HG03521 (cell line): ENCODE measurements around the gene MICAL3.

ENCODE experiments used
- ATAC-seq: cut with Tn5 transposase; IDR thresholded peaks from one replicate; pipeline ENCODE4 v1.9.1; 2021; ENCODE audit warnings: mild to moderate bottlenecking, moderate library complexity; ENCODE audit not compliant: unreplicated experiment

The MICAL3 gene

GRCh38 chr22:17825876-17826550 lies 198.3 kb downstream of the MICAL3 start:
- ATAC-seq = no peak

DNA sequence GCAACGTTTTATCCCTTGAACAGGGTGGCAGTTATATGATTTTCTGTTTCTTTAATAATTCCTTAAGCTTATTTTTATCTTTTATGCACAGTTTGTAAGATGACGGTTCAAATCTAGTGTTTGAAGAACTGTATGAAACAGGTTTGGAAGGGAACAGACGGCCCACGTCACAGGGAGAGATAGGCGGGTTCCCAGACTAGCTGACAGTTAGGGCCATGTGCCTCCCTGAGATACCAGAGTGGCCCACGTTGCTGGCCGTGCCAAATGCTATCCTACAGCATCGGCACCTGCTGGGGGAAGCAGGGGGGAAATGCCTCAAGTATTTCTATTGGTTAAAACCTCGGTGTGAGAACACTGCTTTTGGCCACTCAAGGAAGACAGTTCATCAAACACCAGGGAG lies 199.9 kb downstream of the MICAL3 start:
- ATAC-seq = no peak

GRCh38 chr22:17823964-17824363 lies 200.4 kb downstream of the MICAL3 start:
- no peak for ATAC-seq

DNA sequence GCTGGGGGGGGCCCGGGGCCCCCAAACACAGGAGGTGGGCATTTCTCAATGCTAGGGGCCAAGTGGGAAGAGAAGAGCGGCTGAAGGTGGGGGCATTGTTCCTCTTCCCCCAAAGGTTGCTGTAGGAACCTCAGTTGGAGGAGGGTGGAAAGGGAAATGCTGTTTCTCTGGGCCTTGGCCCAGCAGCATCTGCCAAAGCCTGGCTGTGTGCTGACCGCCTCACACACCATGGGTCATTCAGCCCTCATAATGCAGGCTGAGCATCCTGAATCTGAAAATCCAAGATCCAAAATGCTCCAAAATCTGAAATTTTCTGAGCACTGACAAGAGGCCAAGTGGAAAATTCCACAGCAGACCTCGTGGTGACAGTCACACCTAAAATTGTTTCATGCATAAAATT lies 201.1 kb downstream of the MICAL3 start:
- ATAC-seq = no peak

DNA sequence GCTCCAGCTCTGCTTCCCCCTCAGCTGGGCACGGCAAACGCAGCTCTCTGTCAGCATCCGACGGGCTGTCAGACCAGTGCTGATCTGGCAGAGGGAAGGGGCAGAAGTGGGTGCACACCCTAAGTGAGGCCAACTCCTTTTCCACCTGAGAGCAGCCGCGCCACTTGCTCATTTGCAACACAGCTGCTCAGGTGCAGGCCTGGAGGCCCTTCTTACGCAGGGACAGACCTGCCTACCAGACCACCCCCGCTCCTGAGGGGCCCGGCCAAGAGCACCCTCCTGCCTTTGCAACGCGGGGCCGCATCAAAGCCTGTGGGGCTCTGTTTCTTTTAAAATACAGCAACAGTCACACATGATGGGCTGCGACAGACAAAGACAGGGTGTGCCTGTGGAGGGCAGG lies 202.3 kb downstream of the MICAL3 start:
- no peak for ATAC-seq

DNA sequence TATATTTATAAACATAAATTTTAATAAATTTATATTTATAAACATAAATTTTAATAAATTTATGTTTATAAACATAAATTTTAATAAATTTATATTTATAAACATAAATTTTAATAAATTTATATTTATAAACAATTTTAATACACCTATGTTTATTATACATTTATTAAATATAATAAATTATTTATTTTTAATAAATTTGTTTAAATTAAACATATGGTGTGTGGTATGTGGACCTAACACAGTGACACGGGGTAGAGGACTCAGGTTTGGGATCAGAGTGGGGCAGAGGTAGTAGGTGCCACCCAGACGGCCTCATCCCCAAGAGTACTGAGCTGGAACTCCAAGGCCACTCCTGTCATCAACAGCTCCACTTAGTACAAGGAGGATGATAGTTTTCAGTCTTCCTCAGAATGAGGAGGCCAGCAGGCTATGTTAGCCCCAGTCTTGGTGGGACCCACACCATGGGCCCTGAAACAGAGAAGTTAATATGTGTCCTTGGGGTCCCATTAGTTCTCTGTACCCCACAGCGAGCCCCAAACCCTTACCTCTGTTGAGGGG lies 203.4 kb downstream of the MICAL3 start:
- no peak for ATAC-seq

DNA sequence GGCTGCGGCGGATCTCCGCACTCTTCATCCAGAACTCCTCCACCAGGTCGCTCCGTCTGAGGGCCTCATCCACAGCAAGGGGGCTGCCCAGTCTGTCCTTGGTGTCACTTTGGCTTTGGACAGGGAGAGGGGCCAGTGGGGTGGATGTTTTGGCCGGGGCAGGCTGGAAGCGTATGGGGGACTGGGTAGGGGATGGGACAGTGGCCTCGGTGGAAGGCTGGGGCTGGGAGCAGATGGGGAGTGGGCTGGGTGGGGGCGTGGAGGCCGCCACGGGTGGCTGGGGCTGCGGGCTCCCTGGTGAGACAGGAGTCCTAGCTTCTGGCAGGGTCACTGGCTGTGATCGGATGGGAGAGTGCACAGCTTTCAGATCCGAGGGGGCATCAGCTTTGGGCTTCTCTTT lies 205.7 kb downstream of the MICAL3 start:
- ATAC-seq = no peak

DNA sequence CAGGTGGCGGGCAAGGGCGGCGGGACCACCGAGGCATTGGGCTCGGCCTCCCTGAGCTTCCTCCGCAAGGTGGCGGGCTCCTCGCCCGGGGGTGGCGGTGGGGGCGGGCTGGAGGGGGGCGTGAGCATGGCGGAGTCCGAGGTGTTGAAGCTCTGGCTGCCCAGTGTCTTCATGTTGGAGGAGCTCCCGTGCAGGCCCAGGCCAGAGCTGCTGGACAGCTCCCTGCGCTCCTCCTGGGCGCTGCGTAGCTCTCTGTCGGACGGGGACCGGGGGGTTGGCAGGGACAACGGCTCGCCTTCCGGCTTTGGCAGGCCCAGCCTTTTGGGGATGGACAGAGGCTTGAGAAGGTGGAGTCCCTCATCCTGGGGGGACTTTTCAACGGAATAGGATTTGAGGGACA lies 206.2 kb downstream of the MICAL3 start:
- ATAC-seq = no peak

GRCh38 chr22:17817511-17818065 lies 206.8 kb downstream of the MICAL3 start:
- ATAC-seq = no peak

GRCh38 chr22:17817079-17817478 lies 207.3 kb downstream of the MICAL3 start:
- no peak for ATAC-seq

DNA sequence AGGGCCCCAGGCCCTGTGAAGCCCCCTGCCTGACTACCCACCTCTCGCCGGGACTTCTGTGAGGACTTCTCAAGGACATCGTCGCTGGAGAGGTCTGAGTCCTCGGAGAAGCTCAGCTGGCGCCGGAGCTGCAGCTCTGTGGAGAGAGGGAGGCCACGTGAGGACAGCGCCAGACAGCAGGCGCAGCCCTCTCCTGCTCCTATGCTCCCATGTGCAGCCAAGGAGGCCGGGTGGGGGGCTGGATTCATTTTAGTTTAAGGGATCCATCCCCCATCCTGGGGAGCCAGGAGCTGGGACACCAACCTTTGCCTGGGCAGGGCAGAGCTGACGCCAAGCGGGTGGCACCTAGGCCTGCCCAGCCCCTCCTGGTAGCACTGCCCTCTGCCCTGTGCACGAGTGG lies 207.7 kb downstream of the MICAL3 start:
- ATAC-seq = no peak

DNA sequence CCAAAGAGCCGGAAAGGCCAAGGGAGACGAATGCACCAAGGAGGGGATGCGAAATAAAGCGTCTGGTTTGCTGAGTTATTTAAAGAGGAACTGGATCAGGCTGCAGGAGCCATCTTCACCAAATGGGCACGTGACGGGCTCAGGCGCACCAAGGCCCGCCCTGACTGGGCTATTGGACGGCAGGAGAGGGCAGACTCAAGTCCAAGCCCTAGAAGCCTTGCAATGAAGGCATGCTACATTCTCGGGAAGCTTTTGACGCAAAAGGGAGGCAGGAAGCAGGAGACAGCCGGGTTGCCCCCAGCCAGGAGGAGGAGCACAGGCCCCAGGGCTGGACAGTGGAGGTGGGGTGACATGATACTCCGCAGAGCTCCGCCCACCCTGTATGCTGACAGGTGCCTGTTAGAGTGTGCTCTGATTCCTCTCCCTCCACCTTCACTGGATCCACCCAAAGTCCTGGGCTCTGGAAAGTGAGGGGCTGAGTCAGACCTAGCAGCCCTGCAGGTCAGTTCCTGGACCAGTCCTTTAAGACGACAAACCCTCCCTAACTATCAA lies 208.6 kb downstream of the MICAL3 start:
- no peak for ATAC-seq

- no peak for ATAC-seq
Measured at GRCh38 chr22:17814830-17815229, 209.5 kb downstream of the MICAL3 start.

DNA sequence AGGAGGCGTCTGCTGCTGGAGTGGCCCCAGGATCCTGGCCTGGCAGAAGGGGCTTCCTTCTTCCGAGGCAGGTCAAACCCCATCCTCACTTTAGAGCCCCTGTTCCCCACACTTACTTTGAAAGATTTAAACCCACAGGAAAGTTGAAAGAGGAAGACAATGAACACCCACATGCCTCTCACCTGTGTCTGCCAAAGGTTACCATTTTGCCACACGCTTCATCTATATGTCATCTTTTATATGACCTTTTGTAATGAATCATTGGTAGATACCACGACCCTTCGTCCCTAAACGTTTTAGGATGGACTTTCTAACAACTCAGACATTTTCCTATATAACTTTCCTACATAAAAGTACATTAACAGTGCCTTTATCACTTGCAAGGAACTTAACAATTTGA lies 210.3 kb downstream of the MICAL3 start:
- no peak for ATAC-seq

GRCh38 chr22:17811119-17811518 lies 213.2 kb downstream of the MICAL3 start:
- no peak for ATAC-seq

- ATAC-seq = no peak
Measured at GRCh38 chr22:17810570-17811116, 213.7 kb downstream of the MICAL3 start.

DNA sequence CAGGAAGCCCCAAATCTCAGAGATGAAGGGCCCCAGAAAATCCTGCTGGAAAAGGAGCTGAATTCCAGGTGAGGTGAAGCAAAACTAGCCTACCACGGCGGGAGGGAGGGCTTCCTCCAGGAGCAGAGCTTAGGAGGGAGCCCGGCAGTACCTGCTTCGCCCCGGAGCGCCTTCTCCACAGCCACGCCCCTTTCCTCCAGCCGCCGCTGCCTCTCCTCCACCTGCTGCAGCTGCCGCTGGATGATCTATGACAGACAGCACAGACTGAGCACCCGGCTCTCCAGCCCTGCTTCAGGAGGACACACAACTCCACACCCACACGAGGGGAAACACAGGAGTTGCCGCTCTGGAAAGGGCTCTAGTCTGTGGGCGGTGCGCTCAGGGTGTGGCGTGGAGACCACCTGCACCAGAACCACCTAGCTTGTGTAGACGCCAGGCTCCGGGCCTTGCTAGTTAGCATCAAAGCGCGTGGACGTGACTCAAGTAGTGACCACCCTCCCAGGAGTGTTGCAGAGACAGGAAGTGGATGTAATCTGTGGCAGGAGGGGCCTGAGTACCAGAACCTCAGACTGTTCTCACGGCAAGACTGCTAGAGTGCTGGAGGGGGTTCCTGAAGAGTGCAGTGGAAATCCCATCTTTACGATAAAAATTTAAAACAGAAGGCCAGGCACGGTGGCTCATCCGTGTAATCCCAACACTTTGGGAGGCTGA lies 215.5 kb downstream of the MICAL3 start:
- no peak for ATAC-seq

GRCh38 chr22:17807578-17808410 lies 216.6 kb downstream of the MICAL3 start:
- ATAC-seq = no peak

- ATAC-seq = no peak
Measured at GRCh38 chr22:17807086-17807485, 217.3 kb downstream of the MICAL3 start.

DNA sequence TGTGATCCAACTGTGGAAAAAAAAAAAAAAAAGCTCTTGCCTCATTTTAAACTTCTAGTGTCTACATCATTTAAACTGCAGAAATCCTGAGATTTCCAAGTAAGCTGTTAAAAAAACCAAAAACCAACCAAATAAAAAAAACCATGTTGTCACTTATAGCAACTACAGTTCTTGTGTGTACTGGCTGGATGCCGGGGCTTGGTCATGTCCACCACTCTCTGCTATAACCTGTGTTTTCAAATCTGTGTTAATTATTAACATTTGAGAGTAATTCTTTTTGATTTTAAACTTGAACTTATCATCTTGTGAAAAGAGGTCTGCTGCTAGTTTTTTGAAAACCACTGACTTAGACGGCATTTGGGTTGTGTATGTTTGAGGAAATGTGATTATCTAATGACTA lies 217.9 kb downstream of the MICAL3 start:
- no peak for ATAC-seq
